Measurements from ENCODE around the gene VSTM1.

VSTM1 gene

GRCh38 chr19:54009440-54009839 lies 54.3 kb downstream of the VSTM1 start:
- DNase-seq: no peak

- DNase-seq: no peak
Observed at GRCh38 chr19:54002495-54003315, 61.0 kb downstream of the VSTM1 start.

GRCh38 chr19:54001496-54001895 lies 62.2 kb downstream of the VSTM1 start:
- DNase-seq: no peak

GRCh38 chr19:53999694-54000093 lies 64.0 kb downstream of the VSTM1 start:
- no peak for DNase-seq

- no peak for DNase-seq
Observed at GRCh38 chr19:53998223-53998622, 65.5 kb downstream of the VSTM1 start.

GRCh38 chr19:53994811-53995210 lies 68.9 kb downstream of the VSTM1 start:
- DNase-seq: no peak

- DNase-seq: no peak
Observed at GRCh38 chr19:53993448-53993847, 70.2 kb downstream of the VSTM1 start.

- DNase-seq: no peak
Observed at GRCh38 chr19:53992815-53993214, 70.9 kb downstream of the VSTM1 start.

- DNase-seq: no peak
Observed at GRCh38 chr19:53992211-53992610, 71.5 kb downstream of the VSTM1 start.

- no peak for DNase-seq
Observed at GRCh38 chr19:53991224-53992113, 72.2 kb downstream of the VSTM1 start, which contains the start of gene CACNG6. TSS of gene CACNG6 (plus strand) at chr19:53991637. CDS start at chr19:53992878, 1,241 bp downstream.

All from NCI-H2227 treated with DMSO at 0.1 percent for 48 hours (cell line).